ENCODE results near the gene GPR152.

GPR152 gene

DNA sequence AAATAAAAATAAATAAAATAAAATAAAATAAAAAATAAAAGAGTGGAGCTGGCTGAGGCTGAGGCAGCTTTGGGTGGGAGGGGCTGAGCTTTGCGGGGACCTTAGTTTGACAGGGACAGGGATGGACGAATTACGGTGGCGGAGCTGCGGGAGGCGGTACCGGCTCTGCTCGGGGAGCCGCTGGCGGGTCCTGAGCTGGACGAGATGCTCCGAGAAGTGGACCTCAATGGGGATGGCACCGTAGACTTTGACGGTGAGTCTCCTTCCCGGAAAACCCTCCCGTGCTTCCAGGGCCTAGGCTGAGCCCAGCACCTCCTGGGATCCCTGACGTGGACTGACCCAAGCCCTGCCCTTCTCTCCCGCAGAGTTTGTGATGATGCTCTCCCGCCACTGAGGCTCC is 5.7 kb upstream of the GPR152 start:
- no peak for DNase-seq (ENCODE audit: low read depth in 2 of 2)
- no peak overlapping the region for H3K4me3 ChIP-seq (replicated peaks in 1 of 2; ENCODE audit: low read depth in 2 of 2, low read length in 2 of 2)
- TF ChIP-seq, protein P1, sequence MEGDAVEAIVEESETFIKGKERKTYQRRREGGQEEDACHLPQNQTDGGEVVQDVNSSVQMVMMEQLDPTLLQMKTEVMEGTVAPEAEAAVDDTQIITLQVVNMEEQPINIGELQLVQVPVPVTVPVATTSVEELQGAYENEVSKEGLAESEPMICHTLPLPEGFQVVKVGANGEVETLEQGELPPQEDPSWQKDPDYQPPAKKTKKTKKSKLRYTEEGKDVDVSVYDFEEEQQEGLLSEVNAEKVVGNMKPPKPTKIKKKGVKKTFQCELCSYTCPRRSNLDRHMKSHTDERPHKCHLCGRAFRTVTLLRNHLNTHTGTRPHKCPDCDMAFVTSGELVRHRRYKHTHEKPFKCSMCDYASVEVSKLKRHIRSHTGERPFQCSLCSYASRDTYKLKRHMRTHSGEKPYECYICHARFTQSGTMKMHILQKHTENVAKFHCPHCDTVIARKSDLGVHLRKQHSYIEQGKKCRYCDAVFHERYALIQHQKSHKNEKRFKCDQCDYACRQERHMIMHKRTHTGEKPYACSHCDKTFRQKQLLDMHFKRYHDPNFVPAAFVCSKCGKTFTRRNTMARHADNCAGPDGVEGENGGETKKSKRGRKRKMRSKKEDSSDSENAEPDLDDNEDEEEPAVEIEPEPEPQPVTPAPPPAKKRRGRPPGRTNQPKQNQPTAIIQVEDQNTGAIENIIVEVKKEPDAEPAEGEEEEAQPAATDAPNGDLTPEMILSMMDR (IDR thresholded peaks at IDR 0.05; ENCODE audit: low read depth, low read length), result no peak

DNA sequence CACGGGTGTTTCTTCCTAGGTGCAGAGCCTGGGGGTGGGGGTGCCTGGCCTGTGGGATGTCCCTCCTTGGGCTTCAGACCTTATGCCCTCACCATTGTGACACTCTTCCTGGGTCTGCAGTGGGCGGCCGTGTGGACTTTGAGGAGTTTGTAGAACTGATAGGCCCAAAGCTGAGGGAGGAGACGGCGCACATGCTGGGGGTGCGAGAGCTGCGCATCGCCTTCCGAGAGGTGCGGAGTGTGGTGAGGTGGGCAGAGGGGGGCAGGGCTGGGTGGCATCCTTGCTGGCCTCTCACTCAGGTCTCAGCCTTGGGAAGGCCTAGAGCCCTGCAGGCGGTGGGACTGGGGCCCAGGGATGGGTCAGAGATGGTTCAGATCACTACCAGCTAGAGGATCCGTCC is 4.9 kb upstream of the GPR152 start:
- no peak for DNase-seq (ENCODE audit: low read depth in 2 of 2)
- TF ChIP-seq, protein P1 (IDR thresholded peaks at IDR 0.05; ENCODE audit: low read depth, low read length), result no peak
- no peak overlapping the region for H3K4me3 ChIP-seq (replicated peaks in 1 of 2; ENCODE audit: low read depth in 2 of 2, low read length in 2 of 2)

DNA sequence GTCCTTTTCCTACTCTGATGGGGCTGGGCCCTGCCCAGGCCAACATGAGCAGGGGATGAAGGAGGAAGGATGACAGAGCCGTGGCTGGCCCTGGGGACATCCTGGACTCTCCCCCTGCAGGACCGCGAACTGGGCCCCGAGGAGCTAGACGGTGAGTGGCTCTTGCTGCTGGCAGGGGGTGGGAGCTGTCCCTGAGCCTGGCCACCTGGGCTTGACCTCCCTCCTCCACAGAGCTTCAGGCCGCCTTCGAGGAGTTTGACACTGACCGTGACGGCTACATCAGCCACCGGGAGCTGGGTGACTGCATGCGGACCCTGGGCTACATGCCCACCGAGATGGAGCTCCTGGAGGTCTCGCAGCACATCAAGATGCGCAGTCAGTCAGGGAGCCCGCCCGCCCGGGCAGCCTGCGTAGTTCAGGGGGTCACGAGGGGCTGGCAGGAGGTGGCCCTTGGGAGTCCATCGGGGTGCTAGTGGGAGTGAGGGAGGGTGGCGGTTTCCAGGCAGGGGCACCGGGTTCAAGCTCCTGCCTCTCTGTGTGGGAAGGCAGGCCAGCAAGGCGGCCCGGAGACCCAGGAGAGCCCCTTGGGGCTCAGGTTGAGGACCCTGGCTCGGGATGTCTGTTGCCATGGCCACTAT is 3.7 kb upstream of the GPR152 start:
- H3K4me3 ChIP-seq (replicated peaks in 1 of 2; ENCODE audit: low read depth in 2 of 2, low read length in 2 of 2), result no peak overlapping the region
- TF ChIP-seq, protein P1 (IDR thresholded peaks at IDR 0.05; ENCODE audit: low read depth, low read length), result no peak

DNA sequence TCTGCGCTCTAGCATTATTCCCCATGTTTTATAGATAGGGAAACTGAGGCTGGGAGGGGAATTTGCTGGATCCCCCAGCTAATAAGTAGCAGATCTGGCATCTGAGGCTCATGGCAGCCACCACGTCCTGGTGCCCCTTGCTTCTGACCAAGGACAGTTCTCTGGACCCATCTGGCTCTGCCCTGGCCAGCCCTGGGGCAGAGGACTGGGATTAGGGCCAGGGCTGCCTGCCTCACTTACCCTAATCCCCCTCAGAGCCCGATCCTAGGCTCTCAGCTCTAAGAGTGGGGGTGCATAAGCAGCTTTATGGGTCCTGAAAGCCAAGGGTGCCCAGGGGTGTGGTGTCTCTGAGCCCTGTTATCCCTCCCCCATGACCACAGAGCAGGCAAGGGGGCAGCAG is 2.5 kb upstream of the GPR152 start, which contains the start of gene CABP4:
Gene CABP4, plus strand, starts transcription at position 301 of the 400 bp plus-strand sequence. Its CDS starts 70 bp downstream, at position 371.
- TF ChIP-seq, protein P1 (IDR thresholded peaks at IDR 0.05; ENCODE audit: low read depth, low read length), result no peak
- no peak for DNase-seq (ENCODE audit: low read depth in 2 of 2)
- H3K4me3 ChIP-seq (replicated peaks in 1 of 2; ENCODE audit: low read depth in 2 of 2, low read length in 2 of 2), result no peak within 1 kb of the TSS

More for the DNA sequence above, 3.7 kb upstream of the GPR152 start:
- no peak for DNase-seq (ENCODE audit: low read depth in 2 of 2)

DNA sequence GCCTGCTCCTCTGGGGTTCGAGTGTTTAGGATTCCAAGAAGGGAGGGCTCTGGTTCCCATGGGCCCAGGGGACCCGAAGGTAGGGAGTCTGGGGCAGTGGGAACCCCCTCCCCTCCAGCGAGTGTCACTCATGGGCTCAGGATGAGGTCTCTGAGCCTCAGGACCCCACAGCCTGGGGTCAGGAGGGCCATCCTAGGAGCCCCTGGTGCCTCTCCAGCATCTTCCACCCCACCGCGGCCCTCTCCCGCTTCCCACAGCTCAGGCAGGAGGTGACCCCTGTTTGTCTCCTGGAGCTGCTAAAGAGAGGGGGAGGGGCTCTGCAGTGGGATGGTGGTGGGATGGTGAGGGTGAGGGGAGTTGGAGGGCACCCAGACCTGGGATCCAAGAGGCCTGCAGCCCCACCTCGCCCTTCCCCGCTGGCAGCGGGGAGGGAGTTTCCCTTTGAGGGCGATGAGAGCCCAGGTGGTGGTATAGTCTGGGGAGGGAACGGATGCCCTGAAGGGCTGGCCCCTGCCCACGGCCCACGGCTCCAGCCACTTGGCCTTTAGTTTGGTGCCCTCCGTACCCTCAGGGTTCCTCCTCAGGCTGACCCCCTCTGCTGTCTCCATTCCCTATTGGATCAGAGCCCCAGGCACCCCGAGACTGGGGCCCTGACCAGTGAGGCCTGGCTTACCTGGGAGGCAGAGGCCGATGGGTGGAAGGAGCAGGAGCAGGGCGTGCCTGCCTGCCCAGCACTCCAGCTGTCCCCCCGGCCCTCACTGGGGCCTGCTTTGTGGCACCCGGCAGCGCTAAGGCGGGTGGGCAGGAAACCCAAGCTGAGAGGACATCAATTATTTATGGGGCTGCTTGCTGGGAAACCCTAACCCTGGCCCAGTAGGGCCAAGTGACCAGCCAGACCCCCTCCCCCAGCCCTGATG is 1.5 kb upstream of the GPR152 start:
- no peak overlapping the region for H3K4me3 ChIP-seq (replicated peaks in 1 of 2; ENCODE audit: low read depth in 2 of 2, low read length in 2 of 2)
- no peak for DNase-seq (ENCODE audit: low read depth in 2 of 2)
- TF ChIP-seq, protein P1 (IDR thresholded peaks at IDR 0.05; ENCODE audit: low read depth, low read length), result no peak

DNA sequence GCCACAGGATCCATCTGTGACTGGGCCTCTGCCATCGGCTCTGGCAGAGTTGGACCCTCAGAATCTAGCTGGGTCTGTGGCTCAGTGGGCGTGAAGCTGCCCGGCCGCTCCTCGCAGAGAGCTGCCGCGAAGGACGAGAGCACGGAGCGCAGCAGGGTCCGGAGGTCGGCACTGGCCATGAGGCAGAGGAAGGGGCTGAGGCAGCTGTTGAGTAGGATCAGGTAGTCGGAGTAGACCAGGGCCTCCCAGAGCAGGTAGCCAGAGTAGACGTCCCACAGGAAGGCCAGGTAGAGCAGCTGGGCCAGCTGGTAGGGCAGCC is 912 bp downstream of the GPR152 start:
- TF ChIP-seq, protein P1 (IDR thresholded peaks at IDR 0.05; ENCODE audit: low read depth, low read length), result no peak
- DNase-seq (ENCODE audit: low read depth in 2 of 2), result no peak
- no peak overlapping the region for H3K4me3 ChIP-seq (replicated peaks in 1 of 2; ENCODE audit: low read depth in 2 of 2, low read length in 2 of 2)
